GM21825 (cell line): ENCODE measurements around the gene MMAA.
"Not testable (repeated sequence)": the region's sequence is repeated elsewhere in the genome, so short reads cannot be mapped to it uniquely, and the experiment has no call there.

ENCODE experiments used
- ATAC-seq: cut with Tn5 transposase; IDR thresholded peaks from one replicate; pipeline ENCODE4 v1.9.1; 2021; ENCODE audit warnings: mild to moderate bottlenecking, moderate library complexity; ENCODE audit not compliant: unreplicated experiment

The MMAA gene

DNA sequence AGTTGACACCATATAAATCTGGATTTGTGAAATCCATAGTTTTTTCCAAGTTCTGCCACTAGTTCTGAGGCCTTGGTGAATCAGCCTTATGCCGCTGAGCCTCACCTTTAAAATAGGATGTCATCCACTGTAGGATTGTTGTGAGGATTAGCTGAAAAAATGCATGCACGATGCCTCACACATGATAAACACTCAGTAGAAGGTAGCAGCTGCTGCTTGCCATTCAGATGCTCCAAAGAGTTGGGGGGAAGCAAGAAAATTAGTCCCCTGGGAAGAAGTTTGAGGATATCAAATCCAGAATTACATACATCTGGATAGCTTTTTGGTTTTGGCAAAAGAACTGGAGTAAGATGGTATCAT is 7.4 kb downstream of the MMAA start:
- ATAC-seq: no peak

DNA sequence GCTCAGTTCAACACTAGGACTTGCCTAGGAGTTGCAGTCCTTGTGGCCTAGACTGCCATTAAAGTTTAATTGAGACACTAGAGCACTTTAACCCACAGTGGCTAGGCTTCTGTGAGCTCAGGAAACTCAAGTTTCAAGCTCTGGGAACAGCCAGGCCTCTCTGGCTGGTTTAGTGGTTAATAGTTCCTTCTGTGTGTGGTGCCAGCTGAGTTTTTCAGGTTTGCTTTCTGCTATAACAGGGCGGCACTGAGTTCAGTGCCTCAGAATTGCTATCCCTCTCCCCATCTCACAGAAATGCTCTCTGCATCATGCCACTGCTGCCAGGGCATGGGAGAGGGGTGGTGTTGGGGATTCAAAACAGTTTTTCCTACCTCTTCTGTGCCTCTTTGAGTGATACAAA is 15.9 kb downstream of the MMAA start:
- ATAC-seq: no peak

DNA sequence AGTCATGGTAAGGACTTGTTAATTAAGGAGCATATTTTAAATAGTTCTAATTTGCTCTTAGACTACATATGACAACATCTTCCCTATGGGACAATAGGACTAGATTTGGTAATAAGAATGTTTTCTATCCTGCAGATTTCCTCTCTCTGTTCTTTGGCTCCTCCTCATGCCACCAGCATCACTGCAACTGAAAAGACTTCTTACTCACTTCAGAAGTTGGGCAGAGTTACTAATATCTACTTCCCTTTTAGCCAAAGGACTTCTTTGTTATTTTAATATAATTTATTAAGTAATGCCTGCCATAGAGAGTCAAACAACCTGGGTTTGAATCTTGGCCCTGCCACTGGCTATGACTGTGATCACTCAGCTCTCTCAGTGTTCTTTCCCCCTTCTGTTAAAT is 16.4 kb downstream of the MMAA start:
- no peak for ATAC-seq

- no peak for ATAC-seq
Measured at GRCh38 chr4:145639186-145639698, 20.1 kb downstream of the MMAA start.

- not testable (repeated sequence) for ATAC-seq
Measured at GRCh38 chr4:145640236-145640635, 21.1 kb downstream of the MMAA start.

DNA sequence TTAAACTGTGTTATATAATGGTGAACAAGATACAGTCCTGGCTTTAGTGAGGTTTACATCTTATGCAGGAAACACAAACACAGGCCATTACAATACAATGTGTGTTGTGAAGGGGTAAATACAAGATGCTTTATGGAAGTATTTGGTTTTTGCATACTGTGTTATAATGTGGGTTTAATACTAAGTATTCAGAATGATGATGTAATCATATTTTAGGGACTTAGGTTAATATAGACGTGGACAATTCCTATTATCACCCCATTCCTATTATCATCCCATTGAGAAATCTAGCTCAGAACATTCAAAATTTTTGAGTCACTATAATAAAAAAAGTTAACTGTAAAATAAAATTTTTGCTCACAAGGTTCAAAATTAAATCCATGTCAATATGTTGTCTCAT is 24.1 kb downstream of the MMAA start:
- no peak for ATAC-seq

DNA sequence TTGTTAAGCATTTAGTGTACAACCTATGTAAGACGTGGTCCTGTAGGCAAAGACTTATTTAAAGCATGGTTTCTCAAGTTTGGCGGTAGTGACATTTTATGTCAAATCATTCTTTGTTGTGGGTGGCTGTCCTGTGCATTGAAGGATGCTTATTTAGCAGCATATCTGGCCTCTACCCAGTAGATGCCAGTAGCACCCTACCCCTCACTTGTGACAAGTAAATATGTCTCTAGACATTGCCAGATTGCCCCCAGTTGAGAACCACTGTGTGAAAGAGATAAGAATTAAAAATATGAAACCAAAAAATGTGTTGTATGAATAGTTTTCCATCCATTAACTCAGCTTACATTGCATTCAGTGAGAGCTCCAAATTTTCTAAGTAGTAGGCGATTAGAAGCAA is 25.5 kb downstream of the MMAA start:
- ATAC-seq: no peak

DNA sequence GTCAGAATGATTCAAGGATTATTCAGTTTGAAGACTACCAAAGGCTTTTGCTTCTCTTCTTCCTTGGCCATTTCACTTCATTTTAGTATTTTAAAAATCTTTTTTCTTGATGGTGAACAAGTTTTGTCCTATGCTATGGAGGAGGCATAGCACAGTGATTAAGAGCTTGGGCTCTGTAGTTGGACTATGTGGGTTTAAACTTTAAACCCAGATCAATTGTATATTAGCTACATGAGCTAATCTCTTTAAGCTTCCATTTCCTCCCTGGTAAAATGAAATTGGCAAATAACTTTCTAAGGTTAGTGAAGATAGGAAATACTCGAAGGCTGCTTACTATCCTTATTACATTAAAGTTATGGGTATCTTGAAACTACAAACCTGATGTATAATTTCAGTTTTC is 37.0 kb downstream of the MMAA start:
- no peak for ATAC-seq

- no peak for ATAC-seq
Measured at GRCh38 chr4:145660064-145660463, 40.9 kb downstream of the MMAA start.

DNA sequence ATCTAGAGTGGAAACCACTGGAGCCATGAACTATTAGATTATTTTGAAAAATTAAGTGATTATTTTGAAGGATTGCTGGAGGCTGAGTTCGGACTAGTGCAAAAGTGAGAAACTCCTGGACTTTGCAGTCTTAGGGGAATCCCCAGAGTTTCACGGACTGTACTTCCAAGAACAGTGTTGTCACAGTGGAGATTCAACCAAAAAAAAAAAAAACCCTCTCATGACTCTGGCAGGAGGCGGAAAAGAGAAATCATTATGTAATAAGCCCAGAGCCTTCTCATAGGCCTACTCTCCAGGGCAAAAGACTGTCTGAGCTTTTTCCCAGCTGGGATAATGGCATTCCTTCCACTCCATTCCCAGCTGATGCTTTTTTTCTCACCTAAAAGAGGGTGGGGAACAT is 44.0 kb downstream of the MMAA start:
- ATAC-seq: no peak

DNA sequence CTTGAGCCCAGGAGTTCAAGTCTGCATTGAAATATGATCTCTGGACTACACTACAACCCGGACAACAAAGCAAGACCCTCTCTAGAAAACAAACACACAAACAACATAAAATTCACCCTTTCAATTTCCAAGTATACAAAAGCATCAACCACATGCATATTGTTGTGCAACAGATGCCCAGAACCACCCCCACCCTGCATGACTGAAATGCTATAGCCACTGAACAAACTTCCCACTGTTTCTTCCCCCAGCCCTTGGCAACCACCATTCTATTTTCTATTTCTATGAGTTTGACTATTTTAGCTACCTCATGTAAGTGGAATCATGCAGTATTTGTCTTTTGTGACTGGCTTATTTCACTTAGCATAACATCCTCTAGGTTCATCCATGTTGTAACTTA is 46.6 kb downstream of the MMAA start:
- no peak for ATAC-seq

- no peak for ATAC-seq
Measured at GRCh38 chr4:145670422-145670821, 51.2 kb downstream of the MMAA start.

DNA sequence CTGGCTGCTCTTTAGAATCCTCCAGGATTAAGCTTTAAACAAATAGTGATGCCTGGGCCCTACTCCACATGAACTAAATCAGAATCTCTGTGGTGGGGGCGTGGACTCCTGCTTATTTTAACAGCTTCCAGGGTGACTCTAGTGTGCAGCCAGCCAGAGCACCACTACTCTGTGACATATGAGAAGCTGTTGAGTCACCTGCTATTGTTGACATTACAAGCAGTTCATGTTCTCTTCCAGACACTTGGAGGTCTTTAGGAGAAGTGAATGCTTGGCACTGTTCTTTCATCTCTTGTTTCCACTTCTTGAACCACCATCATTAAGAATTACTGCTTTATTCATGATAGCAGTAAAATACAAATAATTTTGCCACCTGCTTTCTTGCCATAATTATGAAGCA is 60.3 kb downstream of the MMAA start:
- no peak for ATAC-seq

DNA sequence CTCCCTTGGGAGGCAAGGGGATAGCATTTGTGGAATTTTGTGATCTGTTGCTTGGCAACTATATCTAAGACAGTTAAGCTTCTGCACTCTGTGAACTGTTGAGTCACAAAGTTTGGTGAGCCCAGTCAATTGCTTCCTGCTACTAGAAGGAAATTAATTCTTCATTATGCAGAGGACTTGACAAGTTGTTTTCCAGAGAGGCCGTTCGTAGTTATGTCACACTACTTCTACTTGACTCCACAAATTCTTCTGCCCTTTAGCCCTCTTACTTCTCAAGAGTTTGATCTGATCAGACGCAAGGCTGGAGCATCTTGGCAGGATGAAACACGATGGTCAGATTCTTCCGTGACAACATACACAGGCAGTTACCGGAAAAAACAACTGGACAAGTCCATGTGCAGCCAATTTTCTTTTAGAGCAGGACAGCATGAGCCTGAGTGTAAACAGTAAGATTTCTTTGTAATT is 60.8 kb downstream of the MMAA start, which contains the start of gene C4orf51:
TSS of gene C4orf51 (plus strand) at position 156 of the 465 bp plus-strand sequence. CDS start at position 214, 58 bp downstream.
- ATAC-seq: no peak

DNA sequence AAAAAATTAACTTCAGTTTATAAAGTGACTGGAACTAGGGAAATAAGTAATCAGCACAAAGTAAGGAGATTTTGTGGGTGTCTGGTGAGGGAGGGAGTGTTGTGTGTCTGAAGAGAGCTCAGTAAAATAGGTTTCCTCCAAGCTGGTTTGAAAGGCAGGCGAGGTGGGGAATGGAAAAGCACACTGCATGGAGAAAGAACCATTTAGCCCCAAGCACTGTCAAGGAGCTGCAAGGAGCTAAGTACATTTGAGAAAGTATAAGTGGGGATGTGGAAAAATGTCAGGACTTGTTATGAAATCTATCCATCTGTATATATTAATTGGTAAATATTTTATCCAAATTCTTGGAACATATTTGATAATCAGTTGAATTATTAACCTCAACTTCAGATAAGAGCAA is 61.7 kb downstream of the MMAA start:
- ATAC-seq: no peak

- no peak for ATAC-seq
Measured at GRCh38 chr4:145681518-145681917, 62.3 kb downstream of the MMAA start.

GRCh38 chr4:145681956-145682355 is 62.8 kb downstream of the MMAA start:
- ATAC-seq: no peak

DNA sequence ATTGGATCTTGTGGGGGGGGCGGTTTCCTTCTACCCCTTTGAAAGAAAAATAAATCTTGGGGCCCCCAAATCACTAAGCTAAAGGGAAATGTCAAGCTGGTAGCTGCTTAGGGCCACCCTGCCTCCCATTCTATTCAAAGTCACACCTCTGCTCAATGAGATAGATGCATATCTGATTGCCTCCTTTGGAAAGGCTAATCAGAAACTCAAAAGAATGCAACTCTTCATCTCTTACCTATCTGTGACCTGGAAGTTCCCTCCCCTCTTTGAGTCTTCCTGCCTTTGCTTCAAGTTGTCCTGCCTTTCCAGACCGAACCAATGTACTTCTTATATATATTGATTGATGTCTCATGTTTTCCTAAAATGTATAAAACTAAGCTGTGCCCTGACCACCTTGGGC is 67.8 kb downstream of the MMAA start:
- no peak for ATAC-seq

GRCh38 chr4:145690610-145691009 is 71.4 kb downstream of the MMAA start:
- no peak for ATAC-seq

DNA sequence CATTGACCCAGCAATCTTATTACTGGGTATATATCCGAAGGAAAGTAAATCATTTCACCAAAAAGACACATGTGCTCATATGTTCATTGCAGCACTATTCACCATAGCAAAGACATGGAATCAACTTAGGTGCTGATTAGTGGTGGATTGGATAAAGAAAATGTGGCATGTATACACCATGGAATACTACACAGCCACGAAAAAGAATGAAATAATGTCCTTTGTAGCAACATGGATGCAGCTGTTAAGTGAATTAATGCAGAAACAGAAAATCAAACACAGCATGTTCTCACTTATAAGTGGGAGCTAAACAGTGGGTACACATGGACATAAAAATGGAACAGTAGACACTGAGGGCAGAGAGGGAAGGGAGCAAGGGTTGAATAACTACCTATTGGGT is 72.2 kb downstream of the MMAA start:
- ATAC-seq: not testable (repeated sequence)

GRCh38 chr4:145694929-145695328 is 75.7 kb downstream of the MMAA start:
- no peak for ATAC-seq

- no peak for ATAC-seq
Measured at GRCh38 chr4:145697332-145697731, 78.1 kb downstream of the MMAA start.

- ATAC-seq: no peak
Measured at GRCh38 chr4:145698507-145698906, 79.3 kb downstream of the MMAA start.
